HPDE6-E6E7 (cell line): Measurements from ENCODE around the gene SYCP3.
"Not testable (repeated sequence)": the region's sequence is repeated elsewhere in the genome, so short reads cannot be mapped to it uniquely, and the experiment has no call there.

Experiments
- DNase-seq: peaks from one replicate; pipeline ENCODE4 v3.0.0; 2011; ENCODE audit warnings: missing footprints; ENCODE audit errors: extremely low spot score

The SYCP3 gene

GRCh38 chr12:101759396-101760047 lies 20.3 kb upstream of the SYCP3 start:
- DNase-seq: peak; percentile 27

- no peak for DNase-seq
Observed at GRCh38 chr12:101750152-101750551, 10.9 kb upstream of the SYCP3 start.

- no peak for DNase-seq
Observed at GRCh38 chr12:101749657-101750056, 10.4 kb upstream of the SYCP3 start.

GRCh38 chr12:101748907-101749306 lies 9.6 kb upstream of the SYCP3 start:
- DNase-seq: no peak

GRCh38 chr12:101747697-101748096 lies 8.4 kb upstream of the SYCP3 start:
- no peak for DNase-seq

GRCh38 chr12:101746661-101747060 lies 7.4 kb upstream of the SYCP3 start:
- DNase-seq: no peak

- DNase-seq: no peak
Observed at GRCh38 chr12:101746196-101746595, 6.9 kb upstream of the SYCP3 start.

GRCh38 chr12:101745481-101745880 lies 6.2 kb upstream of the SYCP3 start:
- DNase-seq: no peak

GRCh38 chr12:101743724-101744472 lies 4.6 kb upstream of the SYCP3 start:
- DNase-seq: no peak

- no peak for DNase-seq
Observed at GRCh38 chr12:101743242-101743641, 4.0 kb upstream of the SYCP3 start.

- DNase-seq: no peak
Observed at GRCh38 chr12:101740980-101741379, 1.7 kb upstream of the SYCP3 start.

- no peak for DNase-seq
Observed at GRCh38 chr12:101740566-101740965, 1.3 kb upstream of the SYCP3 start.

- DNase-seq: no peak
Observed at GRCh38 chr12:101737476-101737875, 1.8 kb downstream of the SYCP3 start.

- DNase-seq: not testable (repeated sequence)
Observed at GRCh38 chr12:101734482-101734881, 4.8 kb downstream of the SYCP3 start.

GRCh38 chr12:101733166-101733565 lies 6.1 kb downstream of the SYCP3 start:
- DNase-seq: no peak

- DNase-seq: no peak
Observed at GRCh38 chr12:101732318-101732717, 6.9 kb downstream of the SYCP3 start.

- DNase-seq: no peak
Observed at GRCh38 chr12:101729842-101730241, 9.4 kb downstream of the SYCP3 start.

- DNase-seq: no peak
Observed at GRCh38 chr12:101727098-101727497, 12.2 kb downstream of the SYCP3 start.

- DNase-seq: no peak
Observed at GRCh38 chr12:101722392-101722791, 16.9 kb downstream of the SYCP3 start.

GRCh38 chr12:101720118-101720517 lies 19.1 kb downstream of the SYCP3 start:
- DNase-seq: no peak

- DNase-seq: no peak
Observed at GRCh38 chr12:101719566-101719965, 19.7 kb downstream of the SYCP3 start.

GRCh38 chr12:101714877-101715444 lies 24.3 kb downstream of the SYCP3 start:
- DNase-seq: no peak

- no peak for DNase-seq
Observed at GRCh38 chr12:101713930-101714329, 25.3 kb downstream of the SYCP3 start.
